IPS DF 6.9 (cell line): Measurements from ENCODE around the gene HOOK1.
"Not testable (repeated sequence)": the region's sequence is repeated elsewhere in the genome, so short reads cannot be mapped to it uniquely, and the experiment has no call there.

Experiments used
- DNase-seq: peaks from one replicate; pipeline ENCODE4 v3.0.0-alpha.2; 2013; ENCODE audit warnings: low read depth, low spot score
- H3K27ac ChIP-seq: one replicate; pipeline ENCODE4 v1.5.1; 2013; ENCODE audit warnings: low read length, control low read depth
- H3K27me3 ChIP-seq: 2 replicates; pipeline ENCODE4 v1.6.1; 2013; ENCODE audit warnings: mild to moderate bottlenecking, low read length; ENCODE audit not compliant: control insufficient read depth, insufficient read depth
- H3K36me3 ChIP-seq: 2 replicates; pipeline ENCODE4 v1.6.1; 2013; ENCODE audit warnings: low read length; ENCODE audit not compliant: control insufficient read depth, insufficient read depth
- H3K4me1 ChIP-seq: 2 replicates; pipeline ENCODE4 v1.6.1; 2013; ENCODE audit warnings: low read length; ENCODE audit not compliant: control insufficient read depth, insufficient read depth
- H3K4me3 ChIP-seq: 2 replicates; pipeline ENCODE4 v1.5.1; 2013; ENCODE audit warnings: mild to moderate bottlenecking, low read length
- H3K9me3 ChIP-seq: 2 replicates; pipeline ENCODE4 v1.6.1; 2013; ENCODE audit warnings: low read length, inconsistent platforms; ENCODE audit not compliant: control insufficient read depth, insufficient read depth
- WGBS: extraction: QIAGEN DNeasy Blood & Tissue Kit; methylation state at CpG from one replicate; pipeline ENCODE4 v1.1.7; 2013; ENCODE audit warnings: mixed read lengths, missing lambda C conversion rate; ENCODE audit not compliant: insufficient read length, insufficient coverage; 5-methylcytosine and 5-hydroxymethylcytosine counted together

HOOK1 gene

DNA sequence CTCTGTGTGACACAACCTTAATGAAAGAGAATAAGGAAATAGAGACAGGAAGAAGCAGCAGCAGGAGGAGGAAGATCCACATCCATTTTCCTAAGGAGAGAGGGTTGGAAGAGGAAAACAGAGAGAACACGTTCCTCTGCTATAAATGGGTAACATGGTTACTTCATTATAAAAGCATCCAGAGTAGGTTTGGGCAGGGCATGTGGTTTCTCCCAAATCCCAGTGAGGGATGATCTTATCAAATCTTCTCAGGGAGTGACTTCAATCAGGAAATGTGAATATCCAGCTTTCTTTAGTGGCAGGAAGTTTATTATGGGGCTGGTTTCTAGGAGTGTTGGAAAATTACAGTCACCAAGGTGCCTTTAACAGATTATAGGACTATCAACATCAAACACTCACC lies 100.8 kb downstream of the HOOK1 start:
- Histone ChIP-seq H3K4me3 (no peak overlapping the region), H3K27ac (no peak overlapping the region), H3K4me1 (no peaks in the 10 kb centered on the region), H3K36me3 (no peaks in the 10 kb centered on the region), H3K9me3 (no peaks in the 10 kb centered on the region), H3K27me3 (no peaks in the 10 kb centered on the region)
- WGBS, result no CpG with 5 or more reads among the region's 1 CpG
- DNase-seq, result no peak

DNA sequence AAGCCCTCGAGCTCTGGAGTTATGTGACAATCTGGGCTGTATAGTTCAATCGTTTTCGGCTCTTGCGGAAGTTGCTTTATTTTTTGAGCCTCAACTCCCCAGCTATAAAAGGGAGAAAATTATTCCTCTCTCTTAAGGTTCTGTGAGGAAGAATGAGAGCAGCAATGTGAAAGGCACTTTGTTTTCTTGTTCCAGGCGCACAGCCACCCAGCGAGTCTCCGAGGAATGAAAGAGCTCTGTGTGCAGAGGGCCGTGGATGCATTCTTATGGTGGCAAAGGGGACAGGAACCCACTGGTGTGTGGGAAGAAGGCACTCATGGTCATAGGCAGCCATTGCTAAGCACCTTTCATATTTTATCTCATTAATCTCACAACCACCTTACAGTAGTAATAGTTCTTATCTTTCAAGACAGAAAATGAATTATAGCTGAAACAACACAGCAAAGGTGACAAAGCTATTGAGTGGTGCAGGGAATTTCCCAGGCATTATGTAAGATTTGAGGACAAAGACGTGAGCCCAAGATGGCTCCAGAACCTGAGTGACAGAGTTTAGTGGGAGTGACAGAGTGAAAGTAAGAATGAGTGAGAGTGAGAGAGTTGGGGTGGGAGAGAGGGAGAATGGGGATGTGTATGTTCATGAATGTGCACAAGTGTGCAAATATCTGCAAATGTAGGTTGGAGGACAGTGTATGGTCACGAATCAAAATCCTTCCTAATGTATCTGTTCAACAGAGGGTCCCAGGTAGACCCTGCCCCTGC lies 102.5 kb downstream of the HOOK1 start:
- no peak overlapping the region for H3K4me3 ChIP-seq
- WGBS, result no CpG with 5 or more reads among the region's 10 CpGs
- no peaks in the 10 kb centered on the region for H3K4me1 ChIP-seq
- no peak overlapping the region for H3K27ac ChIP-seq
- no peak for DNase-seq
- H3K27me3 ChIP-seq, result no peaks in the 10 kb centered on the region
- H3K9me3 ChIP-seq, result no peaks in the 10 kb centered on the region
- no peaks in the 10 kb centered on the region for H3K36me3 ChIP-seq

DNA sequence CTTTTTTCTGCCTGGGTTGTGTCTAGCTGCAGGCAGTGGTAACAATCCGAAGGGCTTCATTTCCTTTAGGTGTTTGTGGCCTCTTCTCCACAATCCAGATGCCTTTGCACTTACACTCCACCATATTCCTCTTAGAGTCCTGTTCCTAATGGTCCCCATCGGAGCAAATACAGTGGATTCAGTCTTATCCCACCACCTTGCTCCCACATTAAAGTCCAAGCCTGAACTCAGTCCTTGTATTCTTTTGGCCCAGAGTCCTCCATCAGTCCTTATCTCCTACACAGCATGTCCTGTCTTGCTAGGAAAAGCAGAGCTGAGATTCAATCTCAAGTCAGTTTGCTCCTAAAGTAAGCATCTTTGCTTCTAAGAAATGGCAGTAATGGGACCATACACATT lies 103.0 kb downstream of the HOOK1 start:
- H3K27ac ChIP-seq, result no peak overlapping the region
- no CpG with 5 or more reads among the region's 2 CpGs for WGBS

GRCh38 chr1:59919746-59920145 lies 105.0 kb downstream of the HOOK1 start:
- no peaks in the 10 kb centered on the region for H3K4me1 ChIP-seq
- H3K27me3 ChIP-seq, result no peaks in the 10 kb centered on the region
- no peaks in the 10 kb centered on the region for H3K36me3 ChIP-seq
- no peaks in the 10 kb centered on the region for H3K9me3 ChIP-seq
- no CpG with 5 or more reads among the region's 2 CpGs for WGBS
- H3K27ac ChIP-seq, result no peak overlapping the region
- H3K4me3 ChIP-seq, result no peak overlapping the region
- DNase-seq, result no peak

More for the DNA sequence above, 103.0 kb downstream of the HOOK1 start:
- no peak overlapping the region for H3K4me3 ChIP-seq
- H3K9me3 ChIP-seq, result no peaks in the 10 kb centered on the region
- no peak for DNase-seq
- no peaks in the 10 kb centered on the region for H3K36me3 ChIP-seq
- H3K27me3 ChIP-seq, result no peaks in the 10 kb centered on the region
- H3K4me1 ChIP-seq, result no peaks in the 10 kb centered on the region

DNA sequence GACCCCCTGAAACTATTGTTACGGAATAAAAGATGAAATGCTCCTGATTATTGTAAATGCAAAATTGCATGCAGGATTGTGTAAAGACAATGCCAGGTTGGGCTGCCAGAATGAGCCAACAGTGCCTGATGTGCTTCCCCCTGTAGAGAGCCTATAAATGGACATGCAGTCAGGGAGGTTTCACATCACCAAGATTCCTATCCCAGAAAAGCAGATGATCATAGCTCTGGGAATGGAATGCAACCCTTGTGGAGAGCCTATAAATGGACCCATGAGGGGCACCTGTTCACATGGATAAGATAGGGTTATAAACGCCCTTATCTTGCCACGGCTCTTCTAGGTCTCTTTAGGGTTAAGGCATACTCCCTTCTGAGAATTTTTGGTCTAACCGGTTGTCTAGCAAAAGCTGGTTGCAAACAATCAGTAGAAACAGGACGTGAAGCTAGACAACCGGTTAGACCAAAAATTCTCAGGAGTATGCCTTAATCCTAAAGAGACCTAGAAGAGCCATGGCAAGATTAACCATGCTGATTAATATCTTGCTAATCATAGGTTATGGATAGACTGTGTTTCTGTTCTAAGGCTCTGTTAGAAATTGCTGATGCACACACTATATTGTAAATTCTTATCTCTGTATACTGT lies 106.6 kb downstream of the HOOK1 start:
- not testable (repeated sequence) for H3K4me3 ChIP-seq, H3K27ac ChIP-seq, H3K27me3 ChIP-seq, H3K4me1 ChIP-seq, H3K9me3 ChIP-seq, H3K36me3 ChIP-seq, DNase-seq
- no CpG with 5 or more reads among the region's 6 CpGs for WGBS

DNA sequence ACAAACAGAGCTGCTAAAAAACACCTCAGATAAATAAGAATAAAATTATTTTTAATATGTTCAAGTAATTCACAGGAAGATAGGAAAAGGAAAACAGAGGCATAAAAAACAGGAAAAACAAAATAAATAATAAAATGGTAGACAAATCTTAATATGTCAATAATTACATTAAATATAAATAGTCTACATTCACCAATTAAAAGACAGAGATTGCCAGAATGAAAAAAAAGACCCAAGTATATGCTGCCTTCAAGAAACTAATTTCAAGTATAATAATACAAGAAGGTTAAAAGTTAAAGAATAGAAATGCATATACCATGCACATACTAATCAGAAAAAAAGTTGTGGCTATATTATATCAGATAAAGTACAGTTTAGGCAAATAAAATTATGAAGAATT lies 109.9 kb downstream of the HOOK1 start:
- Histone ChIP-seq H3K4me3 (no peak overlapping the region), H3K27me3 (peaks cover 2% of the 10 kb centered on the region; the same call in 1 of the 2 replicates), H3K4me1 (no peaks in the 10 kb centered on the region), H3K27ac (no peak overlapping the region), H3K9me3 (no peaks in the 10 kb centered on the region), H3K36me3 (no peaks in the 10 kb centered on the region)
- no peak for DNase-seq
